B cell (primary cell): Measurements from ENCODE around the gene LRTM2.

Experiments used
- EZH2 ChIP-seq: IDR thresholded peaks from 2 replicates; pipeline ENCODE4 v1.6.1; 2012; ENCODE audit warnings: borderline replicate concordance, low read depth, mild to moderate bottlenecking, moderate library complexity, low read length; ENCODE audit not compliant: insufficient read depth, poor library complexity, severe bottlenecking
- TF ChIP-seq, protein P1 (sequence below): fragments of 200-600 bp; IDR thresholded peaks from one replicate; pipeline ENCODE4 v1.8.0; 2022; ENCODE audit warnings: antibody characterized with exemption, mild to moderate bottlenecking

DNA sequence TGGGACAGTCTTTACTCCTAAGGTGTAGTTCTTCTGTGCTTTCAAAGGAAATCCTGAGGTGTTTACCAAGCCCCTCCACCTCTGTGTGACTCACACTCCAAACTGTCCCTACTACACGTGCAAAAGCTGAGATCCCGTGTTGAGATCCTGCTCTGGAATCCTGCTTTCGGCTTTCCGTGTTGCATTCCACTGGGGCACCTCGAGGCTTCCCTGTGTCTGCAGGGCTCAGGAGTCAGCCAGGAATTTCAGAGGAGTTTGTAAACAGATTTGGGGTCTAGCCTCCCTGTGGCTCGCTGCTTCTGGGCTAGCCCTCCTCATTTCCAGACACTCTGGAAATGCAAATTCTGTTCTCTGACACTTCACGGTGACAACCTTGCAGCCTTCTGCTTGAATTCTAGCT, 49.7 kb downstream of the LRTM2 start:
- TF ChIP-seq, protein P1, sequence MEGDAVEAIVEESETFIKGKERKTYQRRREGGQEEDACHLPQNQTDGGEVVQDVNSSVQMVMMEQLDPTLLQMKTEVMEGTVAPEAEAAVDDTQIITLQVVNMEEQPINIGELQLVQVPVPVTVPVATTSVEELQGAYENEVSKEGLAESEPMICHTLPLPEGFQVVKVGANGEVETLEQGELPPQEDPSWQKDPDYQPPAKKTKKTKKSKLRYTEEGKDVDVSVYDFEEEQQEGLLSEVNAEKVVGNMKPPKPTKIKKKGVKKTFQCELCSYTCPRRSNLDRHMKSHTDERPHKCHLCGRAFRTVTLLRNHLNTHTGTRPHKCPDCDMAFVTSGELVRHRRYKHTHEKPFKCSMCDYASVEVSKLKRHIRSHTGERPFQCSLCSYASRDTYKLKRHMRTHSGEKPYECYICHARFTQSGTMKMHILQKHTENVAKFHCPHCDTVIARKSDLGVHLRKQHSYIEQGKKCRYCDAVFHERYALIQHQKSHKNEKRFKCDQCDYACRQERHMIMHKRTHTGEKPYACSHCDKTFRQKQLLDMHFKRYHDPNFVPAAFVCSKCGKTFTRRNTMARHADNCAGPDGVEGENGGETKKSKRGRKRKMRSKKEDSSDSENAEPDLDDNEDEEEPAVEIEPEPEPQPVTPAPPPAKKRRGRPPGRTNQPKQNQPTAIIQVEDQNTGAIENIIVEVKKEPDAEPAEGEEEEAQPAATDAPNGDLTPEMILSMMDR, result no peak
- no peak for TF ChIP-seq EZH2
